ENCODE data around the gene PLGRKT. TPM values are rescaled to one million over a fixed set of nuclear protein-coding genes. Genes with fewer than 3 reads are reported as not detected.

Gene PLGRKT
- total RNA-seq, 2 experiments from 2014 or later = 10.4 to 26.1 TPM

DNA sequence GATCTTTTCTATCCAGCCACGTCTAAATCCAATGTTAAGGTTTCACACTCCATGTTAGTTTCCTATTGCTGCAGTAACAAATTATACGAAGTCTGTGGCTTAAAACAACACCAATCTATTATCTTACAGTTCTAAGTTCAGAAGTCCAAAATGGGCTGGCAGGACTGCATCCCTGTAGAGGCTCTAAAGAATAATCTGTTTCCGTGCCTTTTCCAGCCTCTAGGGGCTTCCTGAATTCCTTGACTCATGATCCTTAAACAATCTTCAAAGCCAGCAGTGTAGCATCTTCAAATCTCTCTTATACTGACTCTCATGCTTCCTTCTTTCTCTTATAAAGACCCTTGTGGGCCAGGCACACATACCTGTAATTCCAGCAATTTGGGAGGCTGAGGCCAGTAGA lies 6.8 kb downstream of the PLGRKT start:
- TF ChIP-seq CTCF (conservative IDR thresholded peaks at IDR 0.05; ENCODE audit: low read length) = no peak
- TF ChIP-seq EZH2phosphoT487 (IDR thresholded peaks at IDR 0.05; ENCODE audit: borderline replicate concordance, low read depth, low read length) = no peak
- Histone ChIP-seq H3K79me2 (ENCODE audit: insufficient read depth, low read depth, low read length) (no peaks in the 10 kb centered on the region), H3K27ac (ENCODE audit: low read depth, low read length, poor library complexity, severe bottlenecking) (no peak overlapping the region), H3K4me1 (ENCODE audit: insufficient read depth, low read length, poor library complexity, severe bottlenecking) (peaks cover under 1% of the 10 kb centered on the region), H3K9me3 (ENCODE audit: low read length) (no peaks in the 10 kb centered on the region; the same call in 1 of the 2 replicates), H3K36me3 (ENCODE audit: insufficient read depth, low read length) (peaks cover 12% of the 10 kb centered on the region), H3K4me3 (ENCODE audit: low read depth, low read length, poor library complexity, severe bottlenecking) (no peak overlapping the region), H4K20me1 (ENCODE audit: insufficient read depth, low read length) (no peaks in the 10 kb centered on the region), H2AFZ (ENCODE audit: low read length) (no peak overlapping the region), H3K9me2 (ENCODE audit: insufficient read depth, low read length) (no peaks in the 10 kb centered on the region), H3K4me2 (ENCODE audit: low read length) (no peak overlapping the region)
- ChIA-PET POLR2A (no interaction called here), CTCF (ENCODE audit: unreplicated experiment) (no interaction called here)
- intact Hi-C loops (cut with micrococcal nuclease; ENCODE audit: unreplicated experiment) = no loop called here
- TSS peak; percentile 39 for BruUV-seq (replicated peaks)
- no peak for DNase-seq (ENCODE audit: low spot score)

DNA sequence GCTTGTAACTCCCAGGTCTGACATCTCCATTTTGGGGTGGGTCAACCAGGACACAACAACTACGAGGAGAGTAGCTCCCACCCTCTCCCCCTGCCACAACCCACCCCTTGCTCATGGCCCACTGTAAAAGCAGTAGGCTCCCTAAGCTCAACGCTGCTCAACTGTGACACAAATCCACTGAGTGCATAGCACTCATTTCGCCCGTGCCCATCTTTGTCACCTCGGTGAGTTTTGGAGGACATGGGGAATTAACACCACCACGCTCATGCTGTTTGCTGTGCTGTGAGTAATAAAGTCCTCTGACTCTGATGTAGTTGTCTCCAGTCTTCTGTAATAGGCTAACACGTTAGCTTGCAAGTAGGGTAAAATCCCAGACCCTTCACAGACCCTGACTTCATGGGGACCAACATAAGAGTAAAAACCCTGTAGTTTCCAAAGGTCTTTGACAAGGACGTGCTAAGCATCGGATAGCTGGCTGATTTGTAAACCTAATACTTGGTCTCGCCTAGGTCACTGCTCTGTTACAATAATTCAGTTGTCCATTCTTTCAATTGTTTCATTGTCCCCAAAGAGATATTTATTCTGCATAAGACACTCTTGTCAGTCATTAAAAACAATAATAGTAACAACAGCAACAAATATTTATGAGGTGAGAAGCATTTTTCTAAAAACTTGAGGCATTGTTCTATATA lies 7.7 kb downstream of the PLGRKT start:
- Histone ChIP-seq H3K36me3 (ENCODE audit: insufficient read depth, low read length) (peaks cover 4% of the 10 kb centered on the region; the same call in 1 of the 2 replicates), H3K4me2 (ENCODE audit: low read length) (no peak overlapping the region), H4K20me1 (ENCODE audit: insufficient read depth, low read length) (no peaks in the 10 kb centered on the region), H3K9me2 (ENCODE audit: insufficient read depth, low read length) (no peaks in the 10 kb centered on the region), H3K4me1 (ENCODE audit: insufficient read depth, low read length, poor library complexity, severe bottlenecking) (no peaks in the 10 kb centered on the region), H3K9me3 (ENCODE audit: low read length) (no peaks in the 10 kb centered on the region), H3K79me2 (ENCODE audit: insufficient read depth, low read depth, low read length) (no peaks in the 10 kb centered on the region; the same call in 1 of the 2 replicates), H3K27ac (ENCODE audit: low read depth, low read length, poor library complexity, severe bottlenecking) (no peak overlapping the region), H3K4me3 (ENCODE audit: low read depth, low read length, poor library complexity, severe bottlenecking) (no peak overlapping the region), H2AFZ (ENCODE audit: low read length) (no peak overlapping the region)
- no TSS peak for BruUV-seq (replicated peaks)
- ChIA-PET POLR2A (interaction anchor here (0.5 to 1.0 kb wide), 3 partner anchors 9 to 573 kb away, joined by 3 to 4 read pairs (median 4); no protein-coding TSS in a partner anchor), CTCF (ENCODE audit: unreplicated experiment) (interaction anchor here (0.6 kb wide), 1 partner anchor 662 kb away, joined by 13 read pairs; no protein-coding TSS in a partner anchor)
- no peak for DNase-seq (ENCODE audit: low spot score)
- TF ChIP-seq CTCF (conservative IDR thresholded peaks at IDR 0.05; ENCODE audit: low read length) (no peak), EZH2phosphoT487 (IDR thresholded peaks at IDR 0.05; ENCODE audit: borderline replicate concordance, low read depth, low read length) (no peak)
- intact Hi-C loops (cut with micrococcal nuclease; ENCODE audit: unreplicated experiment) = loop anchor here (5.0 kb wide), 2 partner anchors 238 to 668 kb away; no protein-coding TSS in a partner anchor
